Uterus (tissue), 4 donors: ENCODE measurements around the gene PARD3. TPM values are rescaled to one million over a fixed set of nuclear protein-coding genes. Genes with fewer than 3 reads are reported as not detected.
"Not testable (repeated sequence)": the region's sequence is repeated elsewhere in the genome, so short reads cannot be mapped to it uniquely, and the experiment has no call there.

Experiments
- DNase-seq, 2 donors: peaks; one replicate each; pipeline ENCODE4 v3.0.0-alpha.2; 2019 to 2020
- H3K27ac ChIP-seq, 2 donors: fragments of 200-600 bp; sonication (generic); 1 replicate in 1 of 2; 2 replicates in 1 of 2; pipeline ENCODE4 v1.5.1; 2016 to 2018
- H3K27me3 ChIP-seq, 2 donors: fragments of 200-600 bp; sonication (generic); one replicate each; pipeline ENCODE4 v1.5.1; 2018 to 2019; ENCODE audit warnings: control low read depth in 1 of 2
- H3K36me3 ChIP-seq, 2 donors: fragments of 200-600 bp; sonication (generic); one replicate each; pipeline ENCODE4 v1.5.1; 2019; ENCODE audit warnings: control low read depth in 1 of 2
- H3K4me1 ChIP-seq, 2 donors: fragments of 200-600 bp; sonication (generic); one replicate each; pipeline ENCODE4 v1.5.1; 2018 to 2019; ENCODE audit warnings: control low read depth in 1 of 2
- H3K4me3 ChIP-seq, 2 donors: fragments of 200-600 bp; sonication (generic); 1 replicate in 1 of 2; 2 replicates in 1 of 2; pipeline ENCODE4 v1.5.1; 2018 to 2019; ENCODE audit warnings: mild to moderate bottlenecking in 1 of 2
- H3K9me3 ChIP-seq, 2 donors: fragments of 200-600 bp; sonication (generic); one replicate each; pipeline ENCODE4 v1.5.1; 2019; ENCODE audit warnings: control low read depth in 1 of 2
- POLR2A ChIP-seq, 2 donors: fragments of 450-650 bp; IDR thresholded peaks; one replicate each; pipeline ENCODE4 v1.6.1; 2016; ENCODE audit warnings: antibody characterized with exemption in 2 of 2, mild to moderate bottlenecking in 1 of 2, moderate library complexity in 1 of 2
- intact Hi-C: fragments of 100-400 bp; cut with DNase I; formaldehyde crosslinking; loops from one replicate; pipeline ENCODE4 v1.15.1; 2023; ENCODE audit warnings: low total_unique reads
- total RNA-seq, 4 donors: library from RNA; depleted of rRNA in 3 of 4; stranded (reverse); fragments of >200 nt in 3 of 4; gene quantifications; one replicate each; pipeline versions ENCODE4 v1.1.0 to v1.2.4, GENCODE V29; 2014 to 2023
- TF ChIP-seq, protein P1 (sequence below), 4 experiments: fragments of 200-600 bp in 2 of 4; fragments of 450-650 bp in 2 of 4; sonication (generic) in 2 of 4; IDR thresholded peaks; one replicate each; pipeline ENCODE4 v1.5.1; 2016 to 2019; ENCODE audit warnings: antibody characterized with exemption in 4 of 4, mild to moderate bottlenecking in 2 of 4, moderate library complexity in 1 of 4
- donor health status: DM: yes; HTN: yes; CAD: no.

PARD3 gene
- total RNA-seq, 4 donors from 2014 or later: 42.1 to 96.1 (median 51.5) TPM

DNA sequence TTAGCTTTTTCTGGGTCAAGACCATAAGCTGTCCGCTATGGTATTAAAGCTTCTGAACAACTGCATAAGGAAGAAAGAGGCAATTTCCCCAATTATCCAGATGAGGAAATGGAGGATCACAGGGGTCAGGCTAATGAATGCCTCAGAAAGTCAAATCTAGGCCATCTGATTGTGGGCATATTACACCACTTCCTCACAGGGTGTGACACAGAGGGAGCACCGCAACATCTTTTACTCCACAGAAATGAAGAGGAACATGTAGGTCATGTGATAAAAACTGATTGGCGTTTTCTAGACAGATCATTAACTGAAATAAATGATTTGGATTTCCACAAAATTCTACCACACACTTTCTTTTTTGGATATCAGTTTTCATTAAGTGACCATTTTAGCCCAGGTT is 384.4 kb downstream of the PARD3 start:
- no peaks in the 10 kb centered on the region for H3K36me3 ChIP-seq
- TF ChIP-seq, protein P1, sequence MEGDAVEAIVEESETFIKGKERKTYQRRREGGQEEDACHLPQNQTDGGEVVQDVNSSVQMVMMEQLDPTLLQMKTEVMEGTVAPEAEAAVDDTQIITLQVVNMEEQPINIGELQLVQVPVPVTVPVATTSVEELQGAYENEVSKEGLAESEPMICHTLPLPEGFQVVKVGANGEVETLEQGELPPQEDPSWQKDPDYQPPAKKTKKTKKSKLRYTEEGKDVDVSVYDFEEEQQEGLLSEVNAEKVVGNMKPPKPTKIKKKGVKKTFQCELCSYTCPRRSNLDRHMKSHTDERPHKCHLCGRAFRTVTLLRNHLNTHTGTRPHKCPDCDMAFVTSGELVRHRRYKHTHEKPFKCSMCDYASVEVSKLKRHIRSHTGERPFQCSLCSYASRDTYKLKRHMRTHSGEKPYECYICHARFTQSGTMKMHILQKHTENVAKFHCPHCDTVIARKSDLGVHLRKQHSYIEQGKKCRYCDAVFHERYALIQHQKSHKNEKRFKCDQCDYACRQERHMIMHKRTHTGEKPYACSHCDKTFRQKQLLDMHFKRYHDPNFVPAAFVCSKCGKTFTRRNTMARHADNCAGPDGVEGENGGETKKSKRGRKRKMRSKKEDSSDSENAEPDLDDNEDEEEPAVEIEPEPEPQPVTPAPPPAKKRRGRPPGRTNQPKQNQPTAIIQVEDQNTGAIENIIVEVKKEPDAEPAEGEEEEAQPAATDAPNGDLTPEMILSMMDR (IDR thresholded peaks at IDR 0.05): no peak
- no peak for TF ChIP-seq POLR2A (IDR thresholded peaks at IDR 0.05)
- no peaks in the 10 kb centered on the region for H3K9me3 ChIP-seq
- H3K4me3 ChIP-seq: no peak overlapping the region
- H3K4me1 ChIP-seq: no peaks in the 10 kb centered on the region
- H3K27ac ChIP-seq: no peak overlapping the region
- DNase-seq: no peak
- H3K27me3 ChIP-seq: no peaks in the 10 kb centered on the region
- intact Hi-C loops: no loop called here

DNA sequence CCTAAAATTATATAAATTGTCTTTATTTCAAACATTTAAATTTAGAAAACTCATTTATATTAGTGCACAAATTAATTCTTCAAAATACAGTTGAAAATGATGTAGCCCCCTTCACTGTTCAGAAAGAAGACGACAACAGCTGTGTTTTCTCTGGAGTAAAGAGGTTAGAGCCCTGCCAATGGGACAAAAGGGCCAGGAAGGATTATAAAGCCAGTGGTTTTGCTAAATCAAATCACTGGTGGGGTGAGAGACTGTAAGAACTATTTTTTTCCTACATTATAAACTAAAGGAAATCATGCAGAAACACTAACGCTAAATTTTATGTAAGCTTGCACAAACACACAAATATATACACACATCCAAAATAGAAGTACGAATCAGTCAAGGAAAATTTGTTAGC is 386.6 kb downstream of the PARD3 start:
- no peak overlapping the region for H3K27ac ChIP-seq
- no peaks in the 10 kb centered on the region for H3K27me3 ChIP-seq
- no peak overlapping the region for H3K4me3 ChIP-seq
- H3K9me3 ChIP-seq: no peaks in the 10 kb centered on the region
- H3K4me1 ChIP-seq: no peaks in the 10 kb centered on the region
- intact Hi-C loops: no loop called here
- TF ChIP-seq POLR2A (IDR thresholded peaks at IDR 0.05): no peak
- TF ChIP-seq, protein P1 (IDR thresholded peaks at IDR 0.05): no peak
- H3K36me3 ChIP-seq: no peaks in the 10 kb centered on the region
- no peak for DNase-seq

DNA sequence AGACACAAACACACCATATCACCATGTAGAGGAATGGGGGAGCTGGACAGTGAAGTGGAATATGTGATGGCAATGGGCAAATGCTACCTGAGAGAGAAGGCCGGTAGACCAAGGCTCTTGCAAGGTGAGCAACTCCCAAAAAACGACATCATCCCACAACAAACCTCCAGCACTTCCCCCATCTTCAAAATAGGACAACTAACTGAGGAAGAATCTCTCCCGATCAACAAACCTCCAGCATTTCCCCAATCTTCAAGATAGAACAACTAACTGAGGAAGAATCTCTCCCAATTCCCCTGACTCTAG is 387.2 kb downstream of the PARD3 start:
- no peak overlapping the region for H3K4me3 ChIP-seq
- no peaks in the 10 kb centered on the region for H3K9me3 ChIP-seq
- no peak for TF ChIP-seq POLR2A (IDR thresholded peaks at IDR 0.05)
- TF ChIP-seq, protein P1 (IDR thresholded peaks at IDR 0.05): no peak
- DNase-seq: no peak
- H3K27me3 ChIP-seq: no peaks in the 10 kb centered on the region
- no peak overlapping the region for H3K27ac ChIP-seq
- no peaks in the 10 kb centered on the region for H3K36me3 ChIP-seq
- no peaks in the 10 kb centered on the region for H3K4me1 ChIP-seq
- intact Hi-C loops: no loop called here

DNA sequence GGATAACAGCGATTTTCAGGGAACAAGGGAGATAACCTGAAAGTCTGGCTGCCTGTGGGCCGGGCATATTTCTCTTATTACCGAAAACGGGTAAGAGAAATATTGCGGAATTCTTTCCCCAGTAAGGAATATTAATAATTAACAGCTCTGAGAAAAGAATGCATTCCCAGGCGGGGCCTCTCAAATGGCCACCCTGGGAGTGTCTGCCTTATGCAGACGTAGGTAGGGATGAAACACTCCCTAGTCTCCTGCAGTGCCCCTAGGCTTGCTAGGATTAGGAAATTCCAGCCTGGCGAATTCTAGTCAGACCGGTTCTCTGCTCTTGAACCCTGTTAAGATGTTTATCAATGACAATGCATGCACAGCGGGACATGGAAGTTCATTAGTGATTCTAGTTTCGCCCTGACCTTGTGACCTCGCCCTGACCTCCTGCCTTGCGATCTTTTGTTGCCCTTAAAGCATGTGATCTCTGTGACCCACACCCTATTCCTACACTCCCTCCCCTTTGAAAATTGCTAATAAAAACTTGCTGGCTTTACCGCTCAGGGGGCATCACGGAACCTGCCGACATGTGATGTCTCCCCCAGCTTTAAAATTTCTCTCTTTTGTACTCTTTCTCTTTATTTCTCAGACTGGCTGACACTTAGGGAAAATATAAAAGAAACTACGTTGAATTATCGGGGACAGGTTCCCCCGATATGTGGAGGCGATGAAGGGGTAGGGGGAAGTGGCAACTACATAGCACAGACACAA is 387.8 kb downstream of the PARD3 start:
- H3K27ac ChIP-seq, DNase-seq, intact Hi-C loops, H3K36me3 ChIP-seq, H3K4me3 ChIP-seq, H3K9me3 ChIP-seq, H3K4me1 ChIP-seq, H3K27me3 ChIP-seq: not testable (repeated sequence)

DNA sequence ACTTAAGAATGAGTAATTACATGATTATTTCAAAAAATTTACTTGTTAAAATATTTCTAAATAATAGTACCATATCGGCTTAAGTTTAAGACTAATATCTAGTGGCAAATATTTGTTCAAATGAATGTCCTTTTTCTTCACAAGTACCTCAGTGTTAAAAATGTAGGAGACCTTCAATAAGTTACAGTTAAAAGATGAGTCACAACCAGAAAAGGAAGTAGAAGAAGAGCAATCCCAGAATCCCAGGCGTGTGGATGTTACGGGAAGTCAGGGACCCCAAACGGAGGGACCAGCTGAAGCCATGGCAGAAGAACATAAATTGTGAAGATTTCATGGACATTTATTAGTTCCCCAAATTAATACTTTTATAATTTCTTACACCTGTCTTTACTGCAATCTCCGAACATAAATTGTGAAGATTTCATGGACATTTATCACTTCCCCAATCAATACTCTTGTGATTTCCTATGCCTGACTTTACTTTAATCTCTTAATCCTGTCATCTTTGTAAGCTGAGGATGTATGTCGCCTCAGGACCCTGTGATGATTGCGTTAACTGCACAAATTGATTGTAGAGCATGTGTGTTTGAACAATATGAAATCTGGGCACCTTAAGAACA is 388.4 kb downstream of the PARD3 start:
- H3K4me1 ChIP-seq, H3K9me3 ChIP-seq, H3K27ac ChIP-seq, intact Hi-C loops, DNase-seq, H3K36me3 ChIP-seq, H3K27me3 ChIP-seq, H3K4me3 ChIP-seq: not testable (repeated sequence)

DNA sequence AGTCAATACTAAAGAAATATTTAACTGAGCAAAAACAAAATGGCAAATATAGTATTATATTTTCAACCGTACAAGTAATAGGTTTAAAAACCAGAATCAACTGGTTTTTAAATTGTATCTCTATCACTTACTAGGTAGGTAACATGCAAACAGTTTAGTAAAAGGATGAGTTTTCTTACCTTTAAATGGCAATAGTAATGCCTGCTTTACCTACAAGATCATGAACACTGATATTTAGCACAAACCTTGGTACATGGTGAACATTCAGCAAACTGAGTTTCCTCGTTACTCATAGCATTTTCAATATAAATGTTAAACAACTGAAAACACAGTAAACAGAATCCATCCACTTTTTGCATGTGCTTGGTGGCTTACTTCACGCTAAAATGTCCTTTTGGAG is 389.1 kb downstream of the PARD3 start:
- no peaks in the 10 kb centered on the region for H3K27me3 ChIP-seq
- intact Hi-C loops: no loop called here
- H3K36me3 ChIP-seq: no peaks in the 10 kb centered on the region
- no peak for DNase-seq
- H3K27ac ChIP-seq: no peak overlapping the region
- TF ChIP-seq, protein P1 (IDR thresholded peaks at IDR 0.05): no peak
- no peak for TF ChIP-seq POLR2A (IDR thresholded peaks at IDR 0.05)
- no peak overlapping the region for H3K4me3 ChIP-seq
- no peaks in the 10 kb centered on the region for H3K4me1 ChIP-seq
- H3K9me3 ChIP-seq: no peaks in the 10 kb centered on the region
